NT2/D1 (cell line): Measurements from ENCODE around the gene BAIAP2L2.

Source experiments
- SUZ12 ChIP-seq: IDR thresholded peaks from 2 replicates; pipeline ENCODE4 v1.6.1; 2011; ENCODE audit not compliant: insufficient read length, insufficient read depth; ENCODE audit errors: extremely low read depth
- YY1 ChIP-seq: IDR thresholded peaks from 2 replicates; pipeline ENCODE4 v1.6.1; 2011; ENCODE audit not compliant: insufficient read length, insufficient read depth
- ZNF274 ChIP-seq: IDR thresholded peaks from 2 replicates; pipeline ENCODE4 v1.6.1; 2011; ENCODE audit warnings: mild to moderate bottlenecking, low read depth, low read length

DNA sequence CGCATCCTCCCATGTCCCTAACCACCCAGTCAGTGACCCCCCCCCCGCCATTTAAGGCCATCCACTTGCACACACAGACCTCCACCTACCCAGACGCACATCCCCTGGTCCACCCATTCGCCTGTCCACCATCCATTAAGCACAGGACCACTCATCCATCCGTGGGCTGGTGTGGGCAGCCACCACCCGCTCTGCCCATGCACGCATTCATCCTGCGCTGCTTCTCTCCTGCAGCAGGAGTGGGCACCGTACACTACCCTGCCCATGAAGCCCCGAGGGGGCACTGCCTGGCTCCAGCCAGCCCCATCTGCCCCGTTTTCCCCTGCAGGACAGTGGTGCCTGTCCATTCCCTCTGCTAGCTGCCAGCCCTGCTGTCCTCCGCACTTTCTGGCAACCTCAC, 22.6 kb downstream of the BAIAP2L2 start:
- TF ChIP-seq ZNF274 (no peak), SUZ12 (no peak), YY1 (no peak)
